ENCODE measurements around the gene KDM5B. TPM values are rescaled to one million over a fixed set of nuclear protein-coding genes. Genes with fewer than 3 reads are reported as not detected.

Gene KDM5B
- total and polyA plus RNA-seq, 2 experiments from 2014 or later = 175 to 202 TPM

DNA sequence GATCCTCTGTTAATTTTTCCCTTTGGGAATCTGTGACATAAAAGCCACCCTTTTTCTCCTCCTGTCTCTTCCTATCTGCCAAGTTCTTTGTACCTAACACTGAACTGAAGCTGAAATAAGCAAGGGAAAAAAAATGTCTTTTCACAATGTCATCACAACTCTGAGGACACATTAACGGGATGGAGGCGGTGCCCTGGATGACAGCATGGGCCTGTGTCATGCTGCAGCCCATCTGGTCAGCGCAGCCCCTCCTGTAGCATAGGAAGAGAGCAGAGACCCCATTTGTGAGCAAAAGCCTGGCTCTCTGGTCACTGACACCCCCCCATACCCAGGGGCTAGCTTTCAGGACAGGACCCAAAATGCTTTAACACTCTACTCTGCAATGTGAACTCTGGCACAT, 120.4 kb downstream of the KDM5B start:
- Histone ChIP-seq H3K9me2 (ENCODE audit: insufficient read depth) (no peaks in the 10 kb centered on the region), H3F3A (replicated peaks; ENCODE audit: low read depth) (no peaks in the 10 kb centered on the region), H3K27ac (ENCODE audit: low read depth) (no peak overlapping the region), H2AFZ (no peak overlapping the region), H3K27me3 (ENCODE audit: insufficient read depth) (no peaks in the 10 kb centered on the region), H3K4me1 (ENCODE audit: insufficient read depth) (peaks cover 3% of the 10 kb centered on the region; the same call in 1 of the 2 replicates), H3K4me2 (no peak overlapping the region), H3K36me3 (ENCODE audit: insufficient read depth) (no peaks in the 10 kb centered on the region), H4K20me1 (replicated peaks; ENCODE audit: insufficient read depth) (peaks cover 11% of the 10 kb centered on the region; the same call in 1 of the 2 replicates), H3K4me3 (no peak overlapping the region), H3K79me2 (replicated peaks; ENCODE audit: insufficient read depth) (no peaks in the 10 kb centered on the region)
- H3K27me3 Mint-ChIP-seq (ENCODE audit: insufficient read depth, low read depth, poor library complexity) = peaks cover 15% of the 10 kb centered on the region
- TF ChIP-seq EZH2 (IDR thresholded peaks at IDR 0.05; ENCODE audit: low read depth, unreplicated experiment) (no peak), JUNB (IDR thresholded peaks at IDR 0.05; ENCODE audit: unreplicated experiment) (no peak), EZH2phosphoT487 (IDR thresholded peaks at IDR 0.05; ENCODE audit: unreplicated experiment) (no peak), POLR2AphosphoS5 (IDR thresholded peaks at IDR 0.05; ENCODE audit: low read depth) (no peak), ZNF331 (CRISPR knock-in tag; IDR thresholded peaks at IDR 0.05; ENCODE audit: low read depth) (no peak), CREB1 (CRISPR knock-in tag; IDR thresholded peaks at IDR 0.05; ENCODE audit: low read depth) (no peak), STAT1 (IDR thresholded peaks at IDR 0.05; ENCODE audit: unreplicated experiment) (no peak), NANOG (IDR thresholded peaks at IDR 0.05; ENCODE audit: borderline replicate concordance) (no peak), ZNF114 (CRISPR knock-in tag; IDR thresholded peaks at IDR 0.05) (no peak)
- TF ChIP-seq, protein P1, sequence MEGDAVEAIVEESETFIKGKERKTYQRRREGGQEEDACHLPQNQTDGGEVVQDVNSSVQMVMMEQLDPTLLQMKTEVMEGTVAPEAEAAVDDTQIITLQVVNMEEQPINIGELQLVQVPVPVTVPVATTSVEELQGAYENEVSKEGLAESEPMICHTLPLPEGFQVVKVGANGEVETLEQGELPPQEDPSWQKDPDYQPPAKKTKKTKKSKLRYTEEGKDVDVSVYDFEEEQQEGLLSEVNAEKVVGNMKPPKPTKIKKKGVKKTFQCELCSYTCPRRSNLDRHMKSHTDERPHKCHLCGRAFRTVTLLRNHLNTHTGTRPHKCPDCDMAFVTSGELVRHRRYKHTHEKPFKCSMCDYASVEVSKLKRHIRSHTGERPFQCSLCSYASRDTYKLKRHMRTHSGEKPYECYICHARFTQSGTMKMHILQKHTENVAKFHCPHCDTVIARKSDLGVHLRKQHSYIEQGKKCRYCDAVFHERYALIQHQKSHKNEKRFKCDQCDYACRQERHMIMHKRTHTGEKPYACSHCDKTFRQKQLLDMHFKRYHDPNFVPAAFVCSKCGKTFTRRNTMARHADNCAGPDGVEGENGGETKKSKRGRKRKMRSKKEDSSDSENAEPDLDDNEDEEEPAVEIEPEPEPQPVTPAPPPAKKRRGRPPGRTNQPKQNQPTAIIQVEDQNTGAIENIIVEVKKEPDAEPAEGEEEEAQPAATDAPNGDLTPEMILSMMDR (conservative IDR thresholded peaks at IDR 0.05; ENCODE audit: low read depth in 2 of 2) = no peak
- TF ChIP-seq, protein P2, sequence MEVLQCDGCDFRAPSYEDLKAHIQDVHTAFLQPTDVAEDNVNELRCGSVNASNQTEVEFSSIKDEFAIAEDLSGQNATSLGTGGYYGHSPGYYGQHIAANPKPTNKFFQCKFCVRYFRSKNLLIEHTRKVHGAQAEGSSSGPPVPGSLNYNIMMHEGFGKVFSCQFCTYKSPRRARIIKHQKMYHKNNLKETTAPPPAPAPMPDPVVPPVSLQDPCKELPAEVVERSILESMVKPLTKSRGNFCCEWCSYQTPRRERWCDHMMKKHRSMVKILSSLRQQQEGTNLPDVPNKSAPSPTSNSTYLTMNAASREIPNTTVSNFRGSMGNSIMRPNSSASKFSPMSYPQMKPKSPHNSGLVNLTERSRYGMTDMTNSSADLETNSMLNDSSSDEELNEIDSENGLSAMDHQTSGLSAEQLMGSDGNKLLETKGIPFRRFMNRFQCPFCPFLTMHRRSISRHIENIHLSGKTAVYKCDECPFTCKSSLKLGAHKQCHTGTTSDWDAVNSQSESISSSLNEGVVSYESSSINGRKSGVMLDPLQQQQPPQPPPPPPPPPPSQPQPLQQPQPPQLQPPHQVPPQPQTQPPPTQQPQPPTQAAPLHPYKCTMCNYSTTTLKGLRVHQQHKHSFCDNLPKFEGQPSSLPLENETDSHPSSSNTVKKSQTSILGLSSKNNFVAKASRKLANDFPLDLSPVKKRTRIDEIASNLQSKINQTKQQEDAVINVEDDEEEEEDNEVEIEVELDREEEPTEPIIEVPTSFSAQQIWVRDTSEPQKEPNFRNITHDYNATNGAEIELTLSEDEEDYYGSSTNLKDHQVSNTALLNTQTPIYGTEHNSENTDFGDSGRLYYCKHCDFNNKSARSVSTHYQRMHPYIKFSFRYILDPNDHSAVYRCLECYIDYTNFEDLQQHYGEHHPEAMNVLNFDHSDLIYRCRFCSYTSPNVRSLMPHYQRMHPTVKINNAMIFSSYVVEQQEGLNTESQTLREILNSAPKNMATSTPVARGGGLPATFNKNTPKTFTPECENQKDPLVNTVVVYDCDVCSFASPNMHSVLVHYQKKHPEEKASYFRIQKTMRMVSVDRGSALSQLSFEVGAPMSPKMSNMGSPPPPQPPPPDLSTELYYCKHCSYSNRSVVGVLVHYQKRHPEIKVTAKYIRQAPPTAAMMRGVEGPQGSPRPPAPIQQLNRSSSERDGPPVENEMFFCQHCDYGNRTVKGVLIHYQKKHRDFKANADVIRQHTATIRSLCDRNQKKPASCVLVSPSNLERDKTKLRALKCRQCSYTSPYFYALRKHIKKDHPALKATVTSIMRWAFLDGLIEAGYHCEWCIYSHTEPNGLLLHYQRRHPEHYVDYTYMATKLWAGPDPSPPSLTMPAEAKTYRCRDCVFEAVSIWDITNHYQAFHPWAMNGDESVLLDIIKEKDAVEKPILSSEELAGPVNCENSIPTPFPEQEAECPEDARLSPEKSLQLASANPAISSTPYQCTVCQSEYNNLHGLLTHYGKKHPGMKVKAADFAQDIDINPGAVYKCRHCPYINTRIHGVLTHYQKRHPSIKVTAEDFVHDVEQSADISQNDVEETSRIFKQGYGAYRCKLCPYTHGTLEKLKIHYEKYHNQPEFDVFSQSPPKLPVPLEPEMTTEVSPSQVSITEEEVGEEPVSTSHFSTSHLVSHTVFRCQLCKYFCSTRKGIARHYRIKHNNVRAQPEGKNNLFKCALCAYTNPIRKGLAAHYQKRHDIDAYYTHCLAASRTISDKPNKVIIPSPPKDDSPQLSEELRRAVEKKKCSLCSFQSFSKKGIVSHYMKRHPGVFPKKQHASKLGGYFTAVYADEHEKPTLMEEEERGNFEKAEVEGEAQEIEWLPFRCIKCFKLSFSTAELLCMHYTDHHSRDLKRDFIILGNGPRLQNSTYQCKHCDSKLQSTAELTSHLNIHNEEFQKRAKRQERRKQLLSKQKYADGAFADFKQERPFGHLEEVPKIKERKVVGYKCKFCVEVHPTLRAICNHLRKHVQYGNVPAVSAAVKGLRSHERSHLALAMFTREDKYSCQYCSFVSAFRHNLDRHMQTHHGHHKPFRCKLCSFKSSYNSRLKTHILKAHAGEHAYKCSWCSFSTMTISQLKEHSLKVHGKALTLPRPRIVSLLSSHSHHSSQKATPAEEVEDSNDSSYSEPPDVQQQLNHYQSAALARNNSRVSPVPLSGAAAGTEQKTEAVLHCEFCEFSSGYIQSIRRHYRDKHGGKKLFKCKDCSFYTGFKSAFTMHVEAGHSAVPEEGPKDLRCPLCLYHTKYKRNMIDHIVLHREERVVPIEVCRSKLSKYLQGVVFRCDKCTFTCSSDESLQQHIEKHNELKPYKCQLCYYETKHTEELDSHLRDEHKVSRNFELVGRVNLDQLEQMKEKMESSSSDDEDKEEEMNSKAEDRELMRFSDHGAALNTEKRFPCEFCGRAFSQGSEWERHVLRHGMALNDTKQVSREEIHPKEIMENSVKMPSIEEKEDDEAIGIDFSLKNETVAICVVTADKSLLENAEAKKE (CRISPR knock-in tag; IDR thresholded peaks at IDR 0.05) = no peak
- TF ChIP-seq, protein P3, sequence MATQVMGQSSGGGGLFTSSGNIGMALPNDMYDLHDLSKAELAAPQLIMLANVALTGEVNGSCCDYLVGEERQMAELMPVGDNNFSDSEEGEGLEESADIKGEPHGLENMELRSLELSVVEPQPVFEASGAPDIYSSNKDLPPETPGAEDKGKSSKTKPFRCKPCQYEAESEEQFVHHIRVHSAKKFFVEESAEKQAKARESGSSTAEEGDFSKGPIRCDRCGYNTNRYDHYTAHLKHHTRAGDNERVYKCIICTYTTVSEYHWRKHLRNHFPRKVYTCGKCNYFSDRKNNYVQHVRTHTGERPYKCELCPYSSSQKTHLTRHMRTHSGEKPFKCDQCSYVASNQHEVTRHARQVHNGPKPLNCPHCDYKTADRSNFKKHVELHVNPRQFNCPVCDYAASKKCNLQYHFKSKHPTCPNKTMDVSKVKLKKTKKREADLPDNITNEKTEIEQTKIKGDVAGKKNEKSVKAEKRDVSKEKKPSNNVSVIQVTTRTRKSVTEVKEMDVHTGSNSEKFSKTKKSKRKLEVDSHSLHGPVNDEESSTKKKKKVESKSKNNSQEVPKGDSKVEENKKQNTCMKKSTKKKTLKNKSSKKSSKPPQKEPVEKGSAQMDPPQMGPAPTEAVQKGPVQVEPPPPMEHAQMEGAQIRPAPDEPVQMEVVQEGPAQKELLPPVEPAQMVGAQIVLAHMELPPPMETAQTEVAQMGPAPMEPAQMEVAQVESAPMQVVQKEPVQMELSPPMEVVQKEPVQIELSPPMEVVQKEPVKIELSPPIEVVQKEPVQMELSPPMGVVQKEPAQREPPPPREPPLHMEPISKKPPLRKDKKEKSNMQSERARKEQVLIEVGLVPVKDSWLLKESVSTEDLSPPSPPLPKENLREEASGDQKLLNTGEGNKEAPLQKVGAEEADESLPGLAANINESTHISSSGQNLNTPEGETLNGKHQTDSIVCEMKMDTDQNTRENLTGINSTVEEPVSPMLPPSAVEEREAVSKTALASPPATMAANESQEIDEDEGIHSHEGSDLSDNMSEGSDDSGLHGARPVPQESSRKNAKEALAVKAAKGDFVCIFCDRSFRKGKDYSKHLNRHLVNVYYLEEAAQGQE (IDR thresholded peaks at IDR 0.05; ENCODE audit: unreplicated experiment) = no peak
- DNase-seq (ENCODE audit: low spot score) (no peak), ATAC-seq (no peak)
- peaks cover 15% of the 10 kb centered on the region for H3K4me1 Mint-ChIP-seq
- H3K4me3 Mint-ChIP-seq = no peak overlapping the region
- H3K9me3 Mint-ChIP-seq = no peaks in the 10 kb centered on the region
- H3K36me3 Mint-ChIP-seq (ENCODE audit: low read depth) = no peaks in the 10 kb centered on the region; the same call in 2 of the 3 replicates
- H3K27ac Mint-ChIP-seq = no peak overlapping the region
